Lung (tissue), 12 donors: Measurements from ENCODE around the gene GSTA4. TPM values are rescaled to one million over a fixed set of nuclear protein-coding genes. Genes with fewer than 3 reads are reported as not detected.
"Not testable (repeated sequence)": the region's sequence is repeated elsewhere in the genome, so short reads cannot be mapped to it uniquely, and the experiment has no call there.

Source experiments
- ATAC-seq: fragments of 200-7000 bp; cut with Tn5 transposase; one replicate; pipeline ENCODE4 v1.9.1; 2020; ENCODE audit warnings: moderate number of reproducible peaks; ENCODE audit not compliant: insufficient read depth, low FRiP score
- DNase-seq, 3 donors: peaks; one replicate each; pipeline ENCODE4 v3.0.0-alpha.2; 2013 to 2017
- H3K27ac ChIP-seq, 2 donors: one replicate each; pipeline ENCODE4 v1.5.1; 2013; ENCODE audit warnings: mild to moderate bottlenecking in 2 of 2, moderate library complexity in 2 of 2, control low read depth in 1 of 2, inconsistent platforms in 1 of 2, low read depth in 1 of 2, low read length in 1 of 2
- H3K27me3 ChIP-seq, 3 donors: one replicate each; pipeline ENCODE4 v1.5.1; 2013; ENCODE audit warnings: low read length in 2 of 3; ENCODE audit not compliant: control insufficient read depth in 3 of 3, insufficient read depth in 3 of 3
- H3K36me3 ChIP-seq, 4 donors: one replicate each; pipeline ENCODE4 v1.5.1; 2013; ENCODE audit warnings: low read length in 4 of 4, mild to moderate bottlenecking in 1 of 4, moderate library complexity in 1 of 4; ENCODE audit not compliant: control insufficient read depth in 4 of 4, insufficient read depth in 4 of 4
- H3K4me1 ChIP-seq, 5 donors: one replicate each; pipeline ENCODE4 v1.5.1; 2013; ENCODE audit warnings: low read length in 5 of 5, mild to moderate bottlenecking in 2 of 5, moderate library complexity in 1 of 5; ENCODE audit not compliant: control insufficient read depth in 5 of 5, insufficient read depth in 5 of 5
- H3K4me3 ChIP-seq: one replicate; pipeline ENCODE4 v1.5.1; 2013; ENCODE audit warnings: mild to moderate bottlenecking, control low read depth, moderate library complexity
- H3K9ac ChIP-seq, 2 donors: one replicate each; pipeline ENCODE4 v1.5.1; 2013; ENCODE audit warnings: low read length in 2 of 2, control low read depth in 1 of 2; ENCODE audit not compliant: insufficient read depth in 1 of 2
- H3K9me3 ChIP-seq, 4 donors: one replicate each; pipeline ENCODE4 v1.5.1; 2013; ENCODE audit warnings: low read length in 3 of 4, mild to moderate bottlenecking in 1 of 4, moderate library complexity in 1 of 4; ENCODE audit not compliant: control insufficient read depth in 4 of 4, insufficient read depth in 3 of 4
- CTCF ChIP-seq: IDR thresholded peaks from 2 replicates; pipeline ENCODE4 v1.5.1; 2012; ENCODE audit warnings: mild to moderate bottlenecking; ENCODE audit errors: control extremely low read depth, extremely low read depth
- WGBS, 2 donors: extraction: QIAGEN DNeasy Blood & Tissue Kit; methylation state at CpG; one replicate each; pipeline ENCODE4 v1.1.7; 2013; 5-methylcytosine and 5-hydroxymethylcytosine counted together
- polyA plus RNA-seq, 2 donors: library from polyadenylated mRNA; stranded (reverse); fragments of 200-250 nt; gene quantifications; one replicate each; pipeline ENCODE4 v1.2.1, GENCODE V29; 2013
- total RNA-seq, 2 donors: library from RNA; depleted of rRNA in 1 of 2; stranded (reverse); fragments of >200 nt in 1 of 2; gene quantifications; one replicate each; pipeline ENCODE4 v1.2.1, GENCODE V29; 2014 to 2021
- donor health status: control.
- donor health status: control.
- donor health status: Bipolar disorder and iron deficiency.
- donor health status: healthy.
- donor health status: DM: yes; HTN: yes; CAD: no.

The GSTA4 gene
- total and polyA plus RNA-seq, 4 donors = 46.0 to 115 (median 89.2) TPM

DNA sequence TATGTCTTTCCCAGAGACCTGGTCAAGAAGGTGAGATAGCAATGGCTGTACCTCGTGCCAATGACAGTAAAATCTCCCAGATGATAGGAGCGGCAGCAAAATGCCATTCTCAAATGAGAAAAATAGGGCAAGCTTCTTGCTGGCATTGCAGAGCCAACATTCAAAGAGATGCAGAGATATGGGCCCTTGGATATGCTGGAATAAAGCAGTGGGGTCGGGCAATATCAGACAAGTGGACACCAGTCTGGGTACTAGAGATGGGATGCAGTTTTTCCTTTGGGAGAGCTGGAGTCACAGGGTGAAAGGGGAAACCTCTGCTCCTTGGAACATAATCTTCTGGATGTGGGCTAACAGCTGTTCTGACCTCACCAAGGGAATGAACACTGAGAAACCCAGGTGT, 29.0 kb downstream of the GSTA4 start:
- WGBS, 2 donors = 85 to 92% methylated on average over 3 of the region's 3 CpGs
- H3K9me3 ChIP-seq = peaks cover 0 to 5% (median 2%) of the 10 kb centered on the region in 4 donors
- H3K27ac ChIP-seq = no peak overlapping the region
- H3K36me3 ChIP-seq = no peaks in the 10 kb centered on the region
- TF ChIP-seq CTCF = no peak
- ATAC-seq (no peak), DNase-seq (no peak)
- H3K9ac ChIP-seq = no peak overlapping the region
- no peaks in the 10 kb centered on the region for H3K27me3 ChIP-seq
- no peak overlapping the region for H3K4me3 ChIP-seq
- no peaks in the 10 kb centered on the region for H3K4me1 ChIP-seq

DNA sequence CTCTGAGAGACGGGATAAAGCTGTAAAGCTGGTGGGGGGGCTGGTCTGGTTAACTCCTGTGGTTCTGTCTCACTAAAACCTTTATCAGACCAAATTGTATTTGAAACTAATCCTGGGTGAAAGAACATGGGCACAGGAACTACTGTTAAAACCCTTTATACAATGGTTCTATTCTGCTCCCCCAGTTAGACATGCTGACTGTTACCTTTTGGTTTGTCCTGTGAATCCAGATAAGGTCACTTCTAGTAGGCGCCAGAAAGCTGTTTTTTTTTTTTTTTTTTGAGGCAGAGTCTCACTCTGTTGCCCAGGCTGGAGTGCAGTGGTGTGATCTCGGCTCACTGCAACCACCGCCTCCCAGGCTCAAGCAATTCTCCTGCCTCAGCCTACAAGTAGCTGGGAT, 29.7 kb downstream of the GSTA4 start:
- no peak for TF ChIP-seq CTCF
- H3K9ac ChIP-seq = no peak overlapping the region
- H3K27me3 ChIP-seq = no peaks in the 10 kb centered on the region
- H3K4me3 ChIP-seq = no peak overlapping the region
- ATAC-seq (no peak), DNase-seq (no peak)
- peaks cover 0 to 5% (median 2%) of the 10 kb centered on the region in 4 donors for H3K9me3 ChIP-seq
- no peak overlapping the region for H3K27ac ChIP-seq
- no peaks in the 10 kb centered on the region for H3K36me3 ChIP-seq
- 87 to 89% methylated on average over 4 of the region's 4 CpGs for WGBS, 2 donors
- no peaks in the 10 kb centered on the region for H3K4me1 ChIP-seq

DNA sequence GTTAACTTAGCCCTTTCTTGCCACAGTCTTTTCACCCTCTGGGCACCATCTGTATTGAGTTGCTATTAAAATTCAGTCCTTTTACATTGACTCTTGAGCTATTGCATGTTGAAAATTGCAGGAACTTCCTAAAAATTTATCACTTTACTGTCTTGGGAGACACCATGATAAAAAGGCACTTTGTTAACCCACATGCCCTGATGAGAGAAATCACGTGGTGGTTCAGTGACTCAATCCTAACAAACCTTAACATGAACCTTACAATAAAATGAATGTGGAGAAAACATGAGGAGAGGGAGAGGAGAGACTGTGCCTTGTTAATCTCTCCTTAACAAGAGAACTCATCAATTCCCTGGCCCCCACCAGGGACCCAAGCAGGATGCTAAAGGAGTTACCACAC, 30.8 kb downstream of the GSTA4 start:
- no peak overlapping the region for H3K9ac ChIP-seq
- peaks cover 0 to 5% (median 2%) of the 10 kb centered on the region in 4 donors for H3K9me3 ChIP-seq
- TF ChIP-seq CTCF = no peak
- H3K27ac ChIP-seq = no peak overlapping the region
- ATAC-seq (no peak), DNase-seq (no peak)
- WGBS, 2 donors = 64 to 65% methylated on average over 1 of the region's 1 CpG
- H3K36me3 ChIP-seq = no peaks in the 10 kb centered on the region
- H3K4me3 ChIP-seq = no peak overlapping the region
- H3K4me1 ChIP-seq = no peaks in the 10 kb centered on the region
- H3K27me3 ChIP-seq = no peaks in the 10 kb centered on the region

- no peak for DNase-seq
- 73 to 74% methylated on average over 5 to 6 of the region's 6 CpGs for WGBS, 2 donors
- Histone ChIP-seq H3K9me3 (peaks cover 0 to 5% (median 2%) of the 10 kb centered on the region in 4 donors), H3K27me3 (no peaks in the 10 kb centered on the region), H3K4me3 (no peak overlapping the region), H3K36me3 (no peaks in the 10 kb centered on the region), H3K27ac (no peak overlapping the region), H3K9ac (no peak overlapping the region), H3K4me1 (no peaks in the 10 kb centered on the region)
- no peak for TF ChIP-seq CTCF
- no peak for ATAC-seq
Observed at GRCh38 chr6:52962701-52963100, 32.4 kb downstream of the GSTA4 start.

GRCh38 chr6:52961022-52961421, 34.1 kb downstream of the GSTA4 start:
- not testable (repeated sequence) for H3K27me3 ChIP-seq, H3K27ac ChIP-seq, ATAC-seq, H3K4me1 ChIP-seq, DNase-seq, H3K9me3 ChIP-seq, H3K9ac ChIP-seq, H3K36me3 ChIP-seq, H3K4me3 ChIP-seq
- WGBS, 2 donors = 75 to 79% methylated on average over 10 of the region's 10 CpGs

DNA sequence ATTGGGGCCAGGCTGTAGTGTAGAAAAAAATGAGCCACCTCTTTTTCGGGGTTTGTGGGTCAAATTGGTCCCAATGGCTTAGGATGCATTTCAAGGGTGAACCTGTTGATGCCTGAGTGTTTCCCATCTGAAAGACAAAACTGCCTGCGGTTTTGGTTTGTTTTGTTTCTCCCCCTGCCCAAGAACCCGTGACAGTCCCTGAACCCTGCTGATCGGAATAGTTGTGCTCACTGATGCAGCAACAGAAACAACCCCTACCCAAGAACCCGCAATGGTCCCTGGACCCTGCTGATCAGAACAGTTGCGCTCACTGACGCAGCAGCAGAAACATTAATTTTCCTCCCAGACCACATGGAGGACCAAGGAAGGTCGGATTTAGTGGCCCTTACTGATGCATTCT, 34.9 kb downstream of the GSTA4 start:
- not testable (repeated sequence) for H3K4me3 ChIP-seq, H3K4me1 ChIP-seq, H3K9me3 ChIP-seq, H3K9ac ChIP-seq, H3K27ac ChIP-seq, H3K36me3 ChIP-seq, DNase-seq, ATAC-seq, H3K27me3 ChIP-seq
- WGBS, 2 donors = 91 to 94% methylated on average over 8 of the region's 8 CpGs
